K562 (cell line): Measurements from ENCODE around the gene DIP2C. TPM values are rescaled to one million over a fixed set of nuclear protein-coding genes. Genes with fewer than 3 reads are reported as not detected.

Experiments used
- ATAC-seq: fragments of 200-7000 bp; cut with Tn5 transposase; 3 replicates; pipeline ENCODE4 v1.9.1; 2020; ENCODE audit warnings: moderate library complexity
- BruUV-seq: library from RNA; stranded (reverse); fragments of 400-500 nt; replicated peaks from 2 replicates; lab custom pipeline; 2021; lab: Mats Ljungman, UMichigan
- CTCF ChIA-PET: fragments of 300-600 bp; formaldehyde crosslinking; extraction: SDS; loops from one replicate; lab custom pipeline; 2021; ENCODE audit warnings: low intra/inter-chr PET ratio; lab: Yijun Ruan, JAX
- POLR2A ChIA-PET: fragments of 300-600, 350-650 bp; sonication (Branson Sonifier 250); formaldehyde crosslinking; extraction: SDS; loops from one replicate; lab custom pipeline; 2021; ENCODE audit warnings: antibody characterized with exemption, inconsistent platforms; lab: Yijun Ruan, JAX
- DNase-seq, 4 experiments: peaks; one replicate each; pipeline versions ENCODE4 v3.0.0 to v3.0.0-alpha.2; 2011 to 2018; ENCODE audit warnings: low spot score in 3 of 4, mixed read lengths in 3 of 4; ENCODE audit errors: extremely low read depth in 1 of 4
- FAIRE-seq: peaks from 2 replicates; lab custom pipeline; 2011; peaks lifted over from hg19 to GRCh38; lab: Jason Lieb, UNC
- H2AFZ ChIP-seq: 2 replicates; pipeline ENCODE4 v1.6.0; 2011; ENCODE audit warnings: low read depth, low read length, control low read depth, inconsistent platforms
- H3K27ac ChIP-seq: fragments of 200-600 bp; 3 replicates; pipeline ENCODE4 v1.8.0; 2011; ENCODE audit warnings: low read depth, mild to moderate bottlenecking, control low read depth, inconsistent platforms, low read length, moderate library complexity, mixed read lengths; ENCODE audit errors: extremely low read depth
- H3K27me3 ChIP-seq, 2 experiments: fragments of 300-600 bp in 1 of 2; 2 replicates in 1 of 2; 3 replicates in 1 of 2; pipeline versions ENCODE4 v1.6.0 to v1.8.0; 2011; ENCODE audit warnings: inconsistent platforms in 2 of 2, low read length in 2 of 2, mild to moderate bottlenecking in 1 of 2, mixed read lengths in 1 of 2, moderate library complexity in 1 of 2; ENCODE audit not compliant: control insufficient read depth in 2 of 2, insufficient read depth in 2 of 2
- H3K36me3 ChIP-seq: fragments of 300-600 bp; 3 replicates; pipeline ENCODE4 v1.8.0; 2011; ENCODE audit warnings: mild to moderate bottlenecking, low read length, inconsistent platforms; ENCODE audit not compliant: control insufficient read depth, insufficient read depth
- H3K4me1 ChIP-seq, 2 experiments: fragments of 200-600 bp in 1 of 2; replicated peaks in 1 of 2; 2 replicates in 1 of 2; 3 replicates in 1 of 2; pipeline versions ENCODE4 v1.5.1 to v1.8.0; 2011; ENCODE audit warnings: inconsistent platforms in 2 of 2, low read length in 2 of 2, mild to moderate bottlenecking in 1 of 2, mixed read lengths in 1 of 2, moderate library complexity in 1 of 2; ENCODE audit not compliant: control insufficient read depth in 2 of 2, insufficient read depth in 2 of 2
- H3K4me2 ChIP-seq: 2 replicates; pipeline ENCODE4 v1.6.1; 2011; ENCODE audit warnings: low read length, control low read depth, inconsistent platforms, mixed read lengths; ENCODE audit not compliant: insufficient read depth
- H3K4me3 ChIP-seq: fragments of 200-600 bp; sonication (generic), shearing (Covaris generic); 2 replicates; pipeline ENCODE4 v1.5.1; 2016; ENCODE audit warnings: control low read depth, inconsistent platforms
- H3K79me2 ChIP-seq: fragments of 200-600 bp; 3 replicates; pipeline ENCODE4 v1.8.0; 2011; ENCODE audit warnings: low read length, inconsistent platforms; ENCODE audit not compliant: control insufficient read depth, insufficient read depth
- H3K9ac ChIP-seq, 2 experiments: 2 replicates each; pipeline versions ENCODE4 v1.6.0 to v1.6.1; 2011; ENCODE audit warnings: low read depth in 2 of 2, low read length in 2 of 2, control low read depth in 1 of 2, inconsistent platforms in 1 of 2, mild to moderate bottlenecking in 1 of 2, mixed read lengths in 1 of 2; ENCODE audit not compliant: insufficient read depth in 1 of 2
- H3K9me1 ChIP-seq: one replicate; pipeline ENCODE4 v1.6.0; 2011; ENCODE audit warnings: inconsistent platforms, mild to moderate bottlenecking, low read length, moderate library complexity; ENCODE audit not compliant: control insufficient read depth, insufficient read depth
- H3K9me3 ChIP-seq: replicated peaks from 2 replicates; pipeline ENCODE4 v1.5.1; 2011; ENCODE audit warnings: low read depth, low read length, inconsistent platforms; ENCODE audit not compliant: control insufficient read depth, insufficient read depth
- H4K20me1 ChIP-seq: replicated peaks from 2 replicates; pipeline ENCODE4 v1.6.1; 2011; ENCODE audit warnings: low read length, inconsistent platforms, mixed read lengths; ENCODE audit not compliant: control insufficient read depth, insufficient read depth
- ADNP ChIP-seq: fragments of 200-800 bp; sonication (Bioruptor generic); IDR thresholded peaks from 2 replicates; pipeline ENCODE4 v1.6.1; 2016; ENCODE audit warnings: missing genetic modification characterization, missing compliant biosample characterization
- CBX8 ChIP-seq: fragments of 200-600 bp; sonication (generic); IDR thresholded peaks from 2 replicates; pipeline ENCODE4 v1.6.1; 2012; ENCODE audit warnings: borderline replicate concordance, mixed run types, low read depth, mild to moderate bottlenecking, moderate library complexity, mixed read lengths, low read length, control low read depth, inconsistent platforms; ENCODE audit not compliant: poor library complexity, severe bottlenecking; ENCODE audit errors: extremely low read depth
- FIP1L1 ChIP-seq: fragments of 200-400 bp; formaldehyde crosslinking; IDR thresholded peaks from 2 replicates; pipeline ENCODE4 v1.6.1; 2018; ENCODE audit warnings: mild to moderate bottlenecking, low read depth, low read length; ENCODE audit not compliant: poor library complexity, severe bottlenecking
- FOXA1 ChIP-seq: fragments of 450-650 bp; IDR thresholded peaks from 2 replicates; pipeline ENCODE4 v1.6.1; 2016; ENCODE audit warnings: mild to moderate bottlenecking, borderline replicate concordance
- HDAC8 ChIP-seq: fragments of 450-650 bp; IDR thresholded peaks from 2 replicates; pipeline ENCODE4 v1.6.1; 2016; ENCODE audit warnings: mild to moderate bottlenecking, missing genetic modification characterization, moderate library complexity, missing compliant biosample characterization
- JUN ChIP-seq, 2 experiments: sonication (generic) in 1 of 2; formaldehyde crosslinking in 1 of 2; IDR thresholded peaks; 2 replicates each; pipeline versions ENCODE4 v1.6.1 to v1.8.0; 2012 to 2022; ENCODE audit warnings: borderline replicate concordance in 2 of 2, mild to moderate bottlenecking in 2 of 2, improper control_type of control experiment in 1 of 2, low read depth in 1 of 2, low read length in 1 of 2, missing genetic modification reagents in 1 of 2
- KAT8 ChIP-seq: fragments of 450-650 bp; IDR thresholded peaks from 2 replicates; pipeline ENCODE4 v1.6.1; 2016; ENCODE audit warnings: low read depth, mild to moderate bottlenecking
- MCM3 ChIP-seq: fragments of 450-650 bp; IDR thresholded peaks from 2 replicates; pipeline ENCODE4 v1.6.1; 2016
- NFIC ChIP-seq: fragments of 450-650 bp; IDR thresholded peaks from 2 replicates; pipeline ENCODE4 v1.6.1; 2017; ENCODE audit warnings: mild to moderate bottlenecking, inconsistent platforms
- POLR2B ChIP-seq: fragments of 450-650 bp; IDR thresholded peaks from 2 replicates; pipeline ENCODE4 v1.6.1; 2018; ENCODE audit warnings: low read depth; ENCODE audit not compliant: partially characterized antibody
- PTTG1 ChIP-seq: fragments of 450-650 bp; IDR thresholded peaks from 2 replicates; pipeline ENCODE4 v1.6.1; 2016; ENCODE audit warnings: low read depth, mild to moderate bottlenecking, missing genetic modification characterization, missing compliant biosample characterization
- XRCC5 ChIP-seq: fragments of 200-400 bp; formaldehyde crosslinking; IDR thresholded peaks from 2 replicates; pipeline ENCODE4 v1.6.1; 2017; ENCODE audit warnings: low read depth, mild to moderate bottlenecking, low read length
- ZNF239 ChIP-seq: fragments of 250-450 bp; sonication (Bioruptor Pico); IDR thresholded peaks from 2 replicates; pipeline ENCODE4 v1.4.0; 2020; ENCODE audit warnings: mild to moderate bottlenecking
- ZNF584 ChIP-seq: fragments of 200-800 bp; sonication (Bioruptor generic); IDR thresholded peaks from 2 replicates; pipeline ENCODE4 v1.6.1; 2016; ENCODE audit warnings: low read depth, mild to moderate bottlenecking, missing genetic modification characterization, missing compliant biosample characterization
- ZNF695 ChIP-seq: fragments of 450-650 bp; formaldehyde crosslinking; IDR thresholded peaks from 2 replicates; pipeline ENCODE4 v1.4.0; 2020; ENCODE audit warnings: mild to moderate bottlenecking, moderate library complexity
- WGBS: fragments of 100-300 bp; shearing (Covaris generic); methylation state at CpG from one replicate; pipeline ENCODE4 v1.1.6; 2016; ENCODE audit warnings: low coverage, mixed read lengths; ENCODE audit not compliant: insufficient coverage; ENCODE audit errors: missing lambda C conversion rate; 5-methylcytosine and 5-hydroxymethylcytosine counted together
- in situ Hi-C: fragments of 300-500 bp; cut with MboI; formaldehyde crosslinking; loops from 4 replicates; pipeline ENCODE4 v1.15.0; 2018; ENCODE audit warnings: inconsistent platforms, mixed read lengths
- intact Hi-C: fragments of 100-400 bp; cut with micrococcal nuclease; formaldehyde crosslinking; loops from 2 replicates; pipeline ENCODE4 v1.14.2; 2022
- polyA plus RNA-seq, 8 experiments: library from polyadenylated mRNA; depleted of rRNA in 4 of 8; stranded (reverse) in 5 of 8; unstranded in 3 of 8; fragments of >200 nt; fragmentation: Nextera tagmentation in 2 of 8; fragmentation: Illumina TruSeq in 1 of 8; extraction: Ambion mirVana in 2 of 8; extraction: Trizol in 1 of 8; gene quantifications; 2 replicates each; pipeline versions ENCODE4 v1.2.1 to v1.2.3, GENCODE V29; 2011 to 2014; ENCODE audit warnings: inconsistent platforms in 1 of 8, missing spikeins in 1 of 8
- total RNA-seq, 7 experiments: library from RNA; depleted of rRNA in 6 of 7; stranded (reverse); fragments of >200 nt in 6 of 7; fragmentation: Illumina TruSeq in 2 of 7; extraction: Trizol in 2 of 7; gene quantifications; 2 replicates each; pipeline versions ENCODE4 v1.2.1 to v1.2.3, GENCODE V29; 2011 to 2021; ENCODE audit warnings: low replicate concordance in 1 of 7
- TF ChIP-seq, protein P1 (sequence below): fragments of 250-450 bp; sonication (Bioruptor Pico); IDR thresholded peaks from 2 replicates; pipeline ENCODE4 v1.5.0; 2021; ENCODE audit warnings: mild to moderate bottlenecking, borderline replicate concordance

The DIP2C gene
- total and polyA plus RNA-seq, 9 of the 15 experiments (the other 6 are each of a cell fraction or from before 2014, with no cell fraction given) = 0.01 TPM; not detected in 8

DNA sequence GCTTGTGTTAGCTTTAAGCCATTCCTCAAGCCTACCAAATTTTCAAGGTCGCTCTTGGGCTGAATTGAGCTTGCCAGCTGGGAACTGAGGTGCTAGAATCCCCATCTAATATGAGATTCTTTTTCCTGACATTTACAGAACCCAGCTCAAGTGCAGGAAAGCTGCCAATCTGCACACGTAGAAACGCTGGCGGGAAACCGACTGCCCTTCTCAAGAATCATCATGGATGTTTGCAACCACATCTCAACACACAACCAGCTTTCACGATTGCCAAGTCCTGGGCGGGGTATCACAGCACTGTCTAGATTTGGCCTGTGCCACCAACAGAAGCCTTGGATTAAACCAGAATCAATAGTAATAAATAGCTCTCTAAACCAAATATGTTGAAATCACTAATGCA lies 203.7 kb downstream of the DIP2C start (continued):
- TF ChIP-seq POLR2B = no peak
- TF ChIP-seq CBX8 = no peak
- no peak for TF ChIP-seq MCM3
- no peak for TF ChIP-seq KAT8
- no peak for TF ChIP-seq ADNP (tag)

GRCh38 chr10:484925-485661 lies 204.4 kb downstream of the DIP2C start:
- Histone ChIP-seq H3K36me3 (no peaks in the 10 kb centered on the region), H3K4me2 (no peak overlapping the region), H3K79me2 (no peaks in the 10 kb centered on the region), H3K9ac (no peak overlapping the region), H2AFZ (no peak overlapping the region), H3K9me3 (no peaks in the 10 kb centered on the region), H3K27ac (no peak overlapping the region), H3K4me1 (peaks cover 0 to 6% of the 10 kb centered on the region in 2 experiments; a peak in 2 of 5 replicates), H3K9me1 (no peaks in the 10 kb centered on the region), H4K20me1 (no peaks in the 10 kb centered on the region; the same call in none of the 2 replicates), H3K4me3 (no peak overlapping the region), H3K27me3 (peaks cover 44 to 95% of the 10 kb centered on the region in 2 experiments; a peak in 4 of 5 replicates)
- no TSS peak for BruUV-seq
- in situ Hi-C loops (no loop called here), intact Hi-C loops (no loop called here)
- CTCF ChIA-PET = no interaction called here
- DNase-seq (no peak), FAIRE-seq (no peak), ATAC-seq (no peak)
- POLR2A ChIA-PET = no interaction called here
- WGBS = 1% methylated on average over 31 of the region's 31 CpGs
- no peak for TF ChIP-seq XRCC5
- no peak for TF ChIP-seq FIP1L1
- no peak for TF ChIP-seq FOXA1
- TF ChIP-seq HDAC8 = no peak
- TF ChIP-seq JUN (IDR thresholded peaks at IDR 0.05; ENCODE audit: borderline replicate concordance, low read depth, low read length) = no peak
- no peak for TF ChIP-seq JUN (CRISPR knock-in tag; IDR thresholded peaks at IDR 0.05; ENCODE audit: borderline replicate concordance)
- no peak for TF ChIP-seq ZNF695 (CRISPR knock-in tag)
- TF ChIP-seq ZNF584 = no peak
- no peak for TF ChIP-seq NFIC
- TF ChIP-seq ZNF239 = no peak
- TF ChIP-seq PTTG1 = no peak
- TF ChIP-seq, protein P1, sequence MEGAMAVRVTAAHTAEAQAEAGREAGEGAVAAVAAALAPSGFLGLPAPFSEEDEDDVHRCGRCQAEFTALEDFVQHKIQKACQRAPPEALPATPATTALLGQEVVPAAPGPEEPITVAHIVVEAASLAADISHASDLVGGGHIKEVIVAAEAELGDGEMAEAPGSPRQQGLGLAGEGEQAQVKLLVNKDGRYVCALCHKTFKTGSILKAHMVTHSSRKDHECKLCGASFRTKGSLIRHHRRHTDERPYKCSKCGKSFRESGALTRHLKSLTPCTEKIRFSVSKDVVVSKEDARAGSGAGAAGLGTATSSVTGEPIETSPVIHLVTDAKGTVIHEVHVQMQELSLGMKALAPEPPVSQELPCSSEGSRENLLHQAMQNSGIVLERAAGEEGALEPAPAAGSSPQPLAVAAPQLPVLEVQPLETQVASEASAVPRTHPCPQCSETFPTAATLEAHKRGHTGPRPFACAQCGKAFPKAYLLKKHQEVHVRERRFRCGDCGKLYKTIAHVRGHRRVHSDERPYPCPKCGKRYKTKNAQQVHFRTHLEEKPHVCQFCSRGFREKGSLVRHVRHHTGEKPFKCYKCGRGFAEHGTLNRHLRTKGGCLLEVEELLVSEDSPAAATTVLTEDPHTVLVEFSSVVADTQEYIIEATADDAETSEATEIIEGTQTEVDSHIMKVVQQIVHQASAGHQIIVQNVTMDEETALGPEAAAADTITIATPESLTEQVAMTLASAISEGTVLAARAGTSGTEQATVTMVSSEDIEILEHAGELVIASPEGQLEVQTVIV (CRISPR knock-in tag) = no peak
